ENCODE results near the gene MGAT1.

Gene MGAT1

DNA sequence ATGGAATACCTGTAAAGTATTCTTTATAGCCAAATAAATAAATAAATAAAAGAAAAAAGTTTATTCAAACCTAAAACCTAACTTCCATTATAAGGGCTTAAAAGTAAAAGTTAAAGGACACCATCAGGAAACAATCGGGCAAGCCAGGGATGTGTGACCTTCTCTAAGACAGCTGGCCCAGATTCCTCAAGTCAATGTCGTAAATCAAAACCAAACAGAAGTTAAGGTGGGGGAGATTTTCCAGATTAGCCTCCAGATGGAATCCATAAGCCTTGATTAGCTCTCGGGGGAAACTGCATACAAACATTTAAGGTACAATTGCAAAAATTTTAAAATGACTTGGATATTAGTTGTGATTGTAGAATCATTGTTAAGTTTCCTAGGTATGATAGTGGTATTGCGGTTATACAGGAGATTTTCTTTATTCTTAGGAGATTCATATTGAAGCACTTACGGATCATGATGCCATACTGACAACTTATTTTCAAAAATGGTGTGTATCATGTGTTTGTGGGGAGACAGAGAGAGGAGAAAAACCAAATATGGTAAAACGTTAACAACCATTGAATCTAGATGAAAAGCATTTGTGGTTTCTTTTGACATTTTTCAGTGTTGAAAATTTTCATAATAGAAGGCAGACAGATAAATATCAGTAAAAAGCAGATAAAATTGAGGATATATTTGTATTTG, 21.5 kb upstream of the MGAT1 start:
- no peak for DNase-seq

DNA sequence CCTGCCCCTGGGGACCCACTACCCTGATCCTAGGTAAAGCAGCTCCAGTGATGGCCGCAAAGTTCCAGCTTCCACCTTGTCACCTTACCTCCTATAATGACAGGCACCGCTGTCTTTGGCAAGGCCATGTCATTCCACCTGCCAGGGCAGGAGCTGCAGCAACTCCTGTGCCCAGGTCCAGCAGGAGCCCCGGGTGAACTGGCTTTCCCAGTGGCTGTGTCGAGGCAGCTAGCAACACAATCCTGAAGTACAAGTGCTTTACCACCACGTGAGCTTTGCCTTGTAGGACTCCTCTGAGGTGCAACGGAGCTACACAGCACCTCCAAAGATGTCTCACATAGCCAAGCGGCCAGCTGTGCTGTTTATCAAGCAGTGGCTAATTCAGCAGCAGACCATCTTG, 20.7 kb upstream of the MGAT1 start:
- DNase-seq = no peak

DNA sequence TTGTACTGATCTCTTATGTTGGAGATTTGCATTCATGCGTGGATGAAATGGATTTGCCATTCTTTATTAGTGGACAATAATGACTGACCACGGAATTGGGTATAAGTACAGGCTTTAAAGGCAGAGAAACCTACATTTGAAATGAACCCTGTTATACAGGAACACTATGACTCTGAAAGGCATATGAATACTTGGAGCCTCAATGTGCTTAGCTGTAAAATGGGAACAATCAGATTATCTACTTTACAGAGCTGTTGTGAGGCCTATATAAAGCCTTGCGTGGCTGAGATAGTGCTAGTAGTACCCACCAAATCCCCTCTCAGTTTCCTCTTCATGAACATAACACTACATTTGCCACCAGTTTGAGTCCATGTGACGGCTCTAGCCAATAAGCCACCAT, 18.9 kb upstream of the MGAT1 start:
- no peak for DNase-seq

- DNase-seq = no peak
These were observed 18.2 kb upstream of the MGAT1 start for GRCh38 chr5:180820788-180821321.

DNA sequence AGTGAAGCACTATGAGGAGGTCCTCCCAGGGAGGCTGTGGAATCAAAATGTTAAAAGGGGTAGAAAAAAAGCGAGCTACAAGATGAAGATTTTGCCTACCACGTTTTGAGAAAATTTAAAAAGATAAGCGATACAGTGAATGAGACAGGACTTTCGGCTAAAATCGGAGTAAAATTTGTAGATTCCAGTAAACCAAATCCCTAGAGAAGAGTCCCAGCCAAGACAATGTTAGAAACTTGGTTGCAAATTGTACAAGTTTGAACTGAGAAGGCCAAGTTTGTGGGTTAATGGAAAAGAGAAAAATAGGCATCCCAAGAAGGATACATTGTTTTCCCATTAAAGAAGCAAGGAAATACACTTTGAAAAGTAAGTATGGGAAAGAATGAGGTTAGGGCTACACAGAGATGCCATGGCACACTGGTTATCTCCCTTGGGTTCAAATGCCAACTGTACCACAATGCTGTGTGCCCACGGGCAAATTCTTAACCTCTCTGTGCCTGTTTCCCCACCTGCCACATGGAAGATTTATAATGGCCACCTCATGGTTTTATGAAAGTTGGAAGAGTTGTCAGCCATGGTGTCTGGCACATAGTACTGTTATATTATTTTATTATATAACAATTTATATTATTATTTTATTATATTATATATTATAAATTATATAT, 16.2 kb upstream of the MGAT1 start:
- no peak for DNase-seq

GRCh38 chr5:180817893-180818674, 15.5 kb upstream of the MGAT1 start:
- DNase-seq = no peak

GRCh38 chr5:180816608-180817534, 14.3 kb upstream of the MGAT1 start:
- DNase-seq = no peak

- no peak for DNase-seq
These were observed 12.8 kb upstream of the MGAT1 start for GRCh38 chr5:180815293-180815917.

DNA sequence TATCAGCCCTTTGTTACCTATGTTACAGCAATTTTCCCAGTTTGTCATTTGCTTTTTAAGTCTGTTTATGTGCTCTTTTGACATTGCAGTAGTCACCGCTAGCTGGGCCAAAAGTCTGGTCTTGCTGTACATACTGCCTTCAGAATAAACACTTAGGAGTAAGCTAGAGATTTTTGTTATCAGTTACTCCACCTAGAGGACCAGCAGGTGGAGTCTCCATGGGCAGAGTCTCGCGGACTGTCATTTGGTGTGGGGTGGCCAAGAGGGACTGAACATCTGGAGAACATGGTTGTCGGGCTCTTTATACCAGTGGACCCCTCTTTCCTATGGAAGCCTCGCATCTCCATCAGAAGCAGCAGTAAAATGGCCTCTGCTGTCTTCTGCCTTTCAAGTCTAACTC, 10.8 kb upstream of the MGAT1 start:
- DNase-seq = no peak

DNA sequence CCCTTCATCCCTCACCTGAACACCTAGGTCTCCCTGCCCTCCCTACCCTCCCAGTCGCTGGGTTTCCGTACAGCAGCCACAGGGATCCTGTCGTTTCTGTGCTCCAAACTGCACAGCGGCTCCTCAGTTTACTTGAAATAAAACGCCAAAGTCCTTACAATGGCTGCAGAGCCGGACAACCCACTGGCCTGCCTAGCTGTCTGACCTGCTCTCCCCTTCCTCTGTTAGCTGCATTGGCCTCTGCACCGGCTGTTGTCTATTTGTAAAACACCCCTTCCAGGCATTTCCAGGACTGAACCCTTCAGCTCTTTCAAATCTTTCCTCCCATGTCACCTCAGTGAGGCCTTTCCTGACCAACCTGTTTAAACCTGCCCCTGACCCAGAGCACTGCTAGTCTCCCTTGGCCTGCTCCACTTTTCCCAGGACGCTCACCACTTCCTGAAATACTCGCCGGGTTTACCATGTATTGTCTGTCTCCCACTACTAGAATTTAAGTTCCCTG, 9.1 kb upstream of the MGAT1 start:
- no peak for DNase-seq

DNA sequence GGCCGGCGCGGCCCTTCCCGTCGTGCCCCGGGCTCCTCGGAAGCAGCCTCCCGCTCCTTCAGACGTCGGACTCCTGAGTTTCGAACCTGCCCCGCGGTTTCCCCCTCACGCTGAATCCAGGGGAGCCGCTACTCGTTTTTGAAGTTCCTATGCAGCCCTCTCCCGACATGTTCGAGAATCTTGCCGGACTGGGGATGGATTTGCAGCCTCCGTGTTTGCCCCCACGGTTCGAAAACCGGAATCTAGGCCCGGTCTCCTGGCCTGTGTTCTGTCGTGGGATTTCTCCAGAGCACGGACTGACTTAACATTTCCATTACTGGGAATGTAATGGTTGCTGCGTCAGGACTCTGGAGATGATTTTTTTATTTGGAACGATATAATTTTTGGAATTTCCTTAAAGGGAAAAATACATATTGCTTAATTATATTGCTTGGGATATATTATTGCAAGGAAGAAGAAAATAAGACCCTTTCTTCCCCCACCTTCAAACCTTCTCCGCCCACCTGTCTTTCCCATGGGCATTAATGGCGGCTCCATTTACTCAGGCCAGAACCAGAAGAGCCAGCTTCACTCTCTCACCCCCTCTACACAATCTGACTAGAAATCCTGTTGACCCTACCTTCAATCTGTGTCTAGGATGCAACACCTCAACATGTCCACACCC, 8.5 kb upstream of the MGAT1 start:
- DNase-seq = no peak

- peak; percentile 98 for DNase-seq
These were observed 7.8 kb upstream of the MGAT1 start for GRCh38 chr5:180810210-180810958.

DNA sequence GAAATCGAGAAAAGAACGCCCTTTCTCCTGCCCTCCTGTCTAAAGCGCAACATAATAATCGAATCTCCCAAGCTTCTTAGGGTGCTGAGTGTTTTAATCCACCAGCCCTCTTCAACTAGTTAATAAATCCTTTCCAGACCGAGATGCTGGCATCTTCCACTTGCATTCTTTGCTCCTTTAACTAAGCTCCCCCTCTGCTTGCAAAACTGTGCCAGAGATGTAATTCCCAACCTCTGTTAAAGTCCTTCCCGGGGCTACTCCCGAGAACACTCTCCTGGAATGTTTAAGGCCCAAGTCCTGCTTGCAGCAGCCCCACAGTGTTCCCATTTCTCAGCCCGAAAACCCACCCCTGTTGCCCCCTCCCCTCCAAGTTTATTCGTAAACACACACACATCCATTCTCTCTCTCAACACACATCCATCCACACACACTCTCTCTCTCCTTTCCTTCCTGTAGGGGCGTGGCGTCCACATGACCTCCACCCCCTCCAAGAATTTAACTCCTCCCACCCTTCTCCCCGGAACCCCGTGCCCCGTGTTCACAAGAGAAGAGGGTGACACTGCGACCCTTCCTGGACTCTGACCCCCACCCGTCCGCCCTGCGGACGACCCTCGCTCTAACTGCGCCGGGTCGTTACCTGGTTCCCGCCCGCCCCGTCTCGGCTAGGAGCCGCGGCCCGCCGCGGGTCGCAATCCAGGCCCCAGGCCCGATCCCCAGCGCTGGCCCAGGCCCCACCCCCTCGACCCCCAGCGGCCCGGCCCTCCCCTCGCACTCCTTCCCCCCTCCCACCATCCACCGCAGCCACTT, 7.0 kb upstream of the MGAT1 start:
- DNase-seq = peak; percentile 95

DNA sequence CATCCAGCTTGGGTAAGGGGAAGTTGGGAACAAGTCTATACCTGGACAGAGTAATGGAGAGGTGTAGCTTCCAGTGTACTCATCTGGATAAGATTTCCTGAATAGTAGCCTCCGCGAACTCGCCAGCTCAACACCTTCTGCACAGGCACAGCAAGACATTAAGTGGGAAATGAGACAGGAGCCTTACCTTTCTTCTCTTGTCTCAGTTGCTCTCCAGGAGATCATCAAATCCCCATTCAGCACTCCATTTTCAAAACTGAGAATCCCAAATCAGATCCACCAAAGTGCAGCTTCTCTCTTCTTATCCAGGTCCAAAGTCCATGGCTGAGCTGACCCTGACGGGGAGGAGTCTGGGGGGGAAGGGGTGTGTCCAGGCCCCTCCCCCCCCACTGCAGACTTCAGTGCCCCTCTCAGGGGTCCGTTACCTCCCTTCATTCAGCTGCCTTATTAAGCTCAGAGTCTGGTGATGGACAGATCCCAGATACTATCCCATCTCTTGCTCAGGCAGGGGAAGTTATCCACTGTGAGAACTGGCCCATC, 5.9 kb upstream of the MGAT1 start:
- no peak for DNase-seq

DNA sequence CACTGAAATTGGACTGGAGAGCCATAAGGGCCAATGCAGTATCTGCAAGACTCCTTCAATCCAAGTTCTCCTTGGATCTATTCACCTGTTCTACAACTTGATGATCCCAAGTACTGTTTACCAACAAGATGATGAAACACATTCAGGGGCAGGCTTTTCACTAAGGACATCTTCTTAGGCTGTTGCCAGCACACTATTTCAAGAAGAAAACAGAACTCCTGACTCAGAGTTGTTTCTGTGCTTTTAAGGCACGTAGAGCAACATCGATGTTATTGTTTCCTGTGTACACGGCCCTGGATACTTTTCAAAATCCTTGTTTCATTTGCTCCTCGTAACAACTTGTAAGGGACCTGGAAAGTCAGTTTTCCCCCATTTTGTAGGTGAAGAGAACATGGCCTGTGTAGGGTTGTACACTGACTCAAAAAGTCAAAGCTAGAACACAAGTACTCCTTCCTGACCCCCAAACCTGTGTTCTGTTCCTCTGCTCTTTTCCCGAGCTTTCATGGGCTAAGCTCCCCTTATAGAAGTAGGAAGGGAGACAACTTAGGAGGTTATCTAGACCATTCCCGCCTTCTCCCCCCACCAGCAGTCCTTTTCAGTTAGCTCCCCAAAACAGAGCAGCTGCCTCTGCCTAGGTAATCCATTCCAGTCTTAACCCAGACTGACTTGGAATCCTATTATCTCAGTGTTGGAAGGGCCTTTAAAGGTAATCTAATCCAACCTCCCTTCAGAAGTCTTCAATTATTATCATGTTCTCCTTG, 5.2 kb upstream of the MGAT1 start:
- DNase-seq = no peak

GRCh38 chr5:180807046-180807445, 4.4 kb upstream of the MGAT1 start:
- DNase-seq = no peak

DNA sequence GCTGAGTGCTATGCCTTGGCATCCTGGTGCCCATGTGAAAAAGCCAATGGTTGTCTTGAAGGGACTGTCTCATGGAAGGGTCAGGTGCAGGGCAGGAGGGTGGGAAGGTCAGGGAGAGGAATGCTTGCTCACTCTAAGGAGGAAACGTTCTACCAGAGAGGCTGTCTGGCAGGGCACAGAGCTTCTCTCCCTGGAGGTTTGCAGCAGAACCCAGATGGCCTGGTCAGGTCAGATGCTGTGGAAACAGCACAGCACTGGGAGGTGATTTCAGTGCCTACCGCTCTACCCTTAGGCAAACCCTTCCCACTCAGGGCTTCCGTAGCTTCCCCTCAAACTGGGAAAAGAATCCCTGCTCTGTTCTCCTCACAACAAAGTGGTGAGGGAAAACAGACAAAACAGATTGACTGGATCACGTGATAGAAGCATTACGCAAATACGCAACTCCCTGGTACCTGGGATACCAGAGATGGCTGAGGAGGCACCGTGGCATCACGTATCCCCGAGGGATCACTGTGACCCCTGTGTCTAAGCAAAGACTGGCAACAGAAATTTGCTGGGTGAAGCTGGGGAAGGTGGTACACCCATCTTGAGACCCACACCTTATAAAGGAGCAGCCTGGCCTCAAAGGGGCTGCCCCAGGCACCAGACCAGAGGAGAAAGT, 3.9 kb upstream of the MGAT1 start:
- no peak for DNase-seq

DNA sequence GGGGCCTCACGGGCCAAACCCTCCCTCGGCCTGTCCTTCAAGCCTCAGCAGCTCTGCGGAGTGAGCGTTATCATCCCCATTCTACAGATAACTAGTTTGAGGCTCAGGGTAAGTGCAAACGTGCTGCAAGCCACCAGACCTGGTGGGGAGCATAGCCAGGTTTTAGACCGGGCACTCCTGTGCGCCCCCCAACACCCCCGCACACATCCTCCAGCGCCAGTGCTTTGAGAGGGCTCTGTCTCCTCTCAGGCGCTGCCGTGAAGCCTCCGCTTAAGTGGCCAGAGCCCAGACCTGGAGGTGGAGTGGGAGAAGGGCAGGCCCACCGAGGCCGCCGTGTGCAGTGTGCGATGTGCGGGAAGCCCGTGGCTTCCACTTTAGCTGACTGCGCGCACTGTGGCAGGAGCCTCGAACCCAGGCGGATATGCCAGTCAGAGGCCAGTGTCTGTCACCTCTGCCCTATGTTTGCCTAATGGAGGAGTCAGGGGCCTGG, 1.6 kb upstream of the MGAT1 start:
- DNase-seq = peak; percentile 41

All from NK-92 treated with Interleukin-12 subunit alpha and Interleukin-12 subunit beta, amount 100 ng/mL, for 24 hours (cell line).